DND-41 (cell line): ENCODE measurements around the gene GTSE1.

Source experiments
- ATAC-seq: fragments of 200-7000 bp; cut with Tn5 transposase; 3 replicates; pipeline ENCODE4 v1.9.1; 2021; ENCODE audit warnings: low read depth; ENCODE audit not compliant: insufficient read depth
- DNase-seq: peaks from one replicate; pipeline ENCODE4 v3.0.0-alpha.2; 2020
- H2AFZ ChIP-seq: 2 replicates; pipeline ENCODE4 v1.6.0; 2012; ENCODE audit warnings: low read depth, low read length
- H3K27ac ChIP-seq: 2 replicates; pipeline ENCODE4 v1.5.1; 2012; ENCODE audit warnings: low read length, inconsistent platforms
- H3K27me3 ChIP-seq: fragments of 200-600 bp; sonication (generic); 2 replicates; pipeline ENCODE4 v1.6.0; 2012; ENCODE audit warnings: low read length, mild to moderate bottlenecking, inconsistent platforms; ENCODE audit not compliant: insufficient read depth, poor library complexity
- H3K36me3 ChIP-seq: 2 replicates; pipeline ENCODE4 v1.5.1; 2012; ENCODE audit warnings: low read length, inconsistent platforms; ENCODE audit not compliant: insufficient read depth
- H3K4me1 ChIP-seq: 2 replicates; pipeline ENCODE4 v1.5.1; 2012; ENCODE audit warnings: mild to moderate bottlenecking, low read length; ENCODE audit not compliant: insufficient read depth
- H3K4me2 ChIP-seq: 2 replicates; pipeline ENCODE4 v1.6.0; 2012; ENCODE audit warnings: mild to moderate bottlenecking, moderate library complexity, low read length, inconsistent platforms; ENCODE audit not compliant: insufficient read depth
- H3K4me3 ChIP-seq, 2 experiments: fragments of 200-600 bp in 1 of 2; shearing (Covaris generic) in 1 of 2; 2 replicates each; pipeline ENCODE4 v1.5.1; 2012 to 2016; ENCODE audit warnings: inconsistent platforms in 2 of 2, low read length in 2 of 2, mild to moderate bottlenecking in 2 of 2, low read depth in 1 of 2, moderate library complexity in 1 of 2
- H3K79me2 ChIP-seq: 2 replicates; pipeline ENCODE4 v1.6.0; 2012; ENCODE audit warnings: low read length, inconsistent platforms; ENCODE audit not compliant: insufficient read depth
- H3K9ac ChIP-seq: 2 replicates; pipeline ENCODE4 v1.6.0; 2012; ENCODE audit warnings: low read depth, mild to moderate bottlenecking, inconsistent platforms, low read length, moderate library complexity
- H3K9me3 ChIP-seq: 2 replicates; pipeline ENCODE4 v1.5.1; 2012; ENCODE audit warnings: low read length, moderate library complexity, mild to moderate bottlenecking, inconsistent platforms; ENCODE audit not compliant: insufficient read depth, severe bottlenecking
- H4K20me1 ChIP-seq: 2 replicates; pipeline ENCODE4 v1.6.0; 2012; ENCODE audit warnings: low read length; ENCODE audit not compliant: insufficient read depth
- CTCF ChIP-seq: IDR thresholded peaks from 2 replicates; pipeline ENCODE4 v1.5.1; 2012; ENCODE audit warnings: borderline replicate concordance, low read length, moderate library complexity, mild to moderate bottlenecking; ENCODE audit not compliant: poor library complexity, severe bottlenecking; ENCODE audit errors: extremely low read depth
- EZH2 ChIP-seq: IDR thresholded peaks from 3 replicates; pipeline ENCODE4 v1.6.1; 2012; ENCODE audit warnings: borderline replicate concordance, low read depth, mild to moderate bottlenecking, moderate library complexity, low read length, inconsistent platforms; ENCODE audit not compliant: severe bottlenecking

Gene GTSE1

GRCh38 chr22:46280063-46280817 lies 16.4 kb upstream of the GTSE1 start:
- H3K4me1 ChIP-seq: no peaks in the 10 kb centered on the region
- H3K4me3 ChIP-seq: no peak overlapping the region
- no peak for DNase-seq
- TF ChIP-seq CTCF: no peak
- TF ChIP-seq EZH2: no peak
- no peak for ATAC-seq
- H2AFZ ChIP-seq: no peak overlapping the region
- H3K9me3 ChIP-seq: no peaks in the 10 kb centered on the region
- no peak overlapping the region for H3K9ac ChIP-seq
- H3K36me3 ChIP-seq: peaks cover 82% of the 10 kb centered on the region
- no peaks in the 10 kb centered on the region for H3K27me3 ChIP-seq
- no peak overlapping the region for H3K4me2 ChIP-seq
- H3K79me2 ChIP-seq: no peaks in the 10 kb centered on the region
- peak overlapping the region; percentile 33; the same call in 1 of the 2 replicates for H3K27ac ChIP-seq
- no peaks in the 10 kb centered on the region; the same call in 1 of the 2 replicates for H4K20me1 ChIP-seq

GRCh38 chr22:46280999-46281623 lies 15.6 kb upstream of the GTSE1 start:
- Histone ChIP-seq H3K4me3 (no peak overlapping the region), H3K9ac (no peak overlapping the region), H3K4me2 (no peak overlapping the region), H3K36me3 (peaks cover 75% of the 10 kb centered on the region), H3K27me3 (no peaks in the 10 kb centered on the region), H3K9me3 (no peaks in the 10 kb centered on the region), H4K20me1 (no peaks in the 10 kb centered on the region; the same call in 1 of the 2 replicates), H3K4me1 (no peaks in the 10 kb centered on the region), H2AFZ (no peak overlapping the region), H3K27ac (no peak overlapping the region), H3K79me2 (no peaks in the 10 kb centered on the region)
- DNase-seq (no peak), ATAC-seq (no peak)
- TF ChIP-seq EZH2 (no peak), CTCF (no peak)

GRCh38 chr22:46281866-46282678 lies 14.6 kb upstream of the GTSE1 start:
- no peaks in the 10 kb centered on the region for H3K4me1 ChIP-seq
- TF ChIP-seq CTCF: no peak
- no peak for TF ChIP-seq EZH2
- H3K4me3 ChIP-seq: no peak overlapping the region
- H3K79me2 ChIP-seq: no peaks in the 10 kb centered on the region
- no peak overlapping the region for H3K9ac ChIP-seq
- DNase-seq (no peak), ATAC-seq (no peak)
- H3K9me3 ChIP-seq: no peaks in the 10 kb centered on the region
- H3K27me3 ChIP-seq: no peaks in the 10 kb centered on the region
- H3K36me3 ChIP-seq: peaks cover 73% of the 10 kb centered on the region
- no peak overlapping the region for H2AFZ ChIP-seq
- no peak overlapping the region for H3K27ac ChIP-seq
- H4K20me1 ChIP-seq: no peaks in the 10 kb centered on the region; the same call in 1 of the 2 replicates
- no peak overlapping the region for H3K4me2 ChIP-seq
